VCaP (cell line): ENCODE measurements around the gene VNN1.
A peak's percentile ranks its signal among the peaks of the same experiment; 100 is the strongest.

Source experiments
- H3K27ac ChIP-seq: fragments of 450-650 bp; 2 replicates; pipeline ENCODE4 v1.5.1; 2017
- CTCF ChIP-seq: fragments of 450-650 bp; conservative IDR thresholded peaks from 2 replicates; pipeline ENCODE4 v1.5.1; 2017; ENCODE audit warnings: mild to moderate bottlenecking, moderate library complexity

The VNN1 gene

GRCh38 chr6:132673376-132674094 is 40.3 kb downstream of the VNN1 start:
- no peak for TF ChIP-seq CTCF
- H3K27ac ChIP-seq = no peak overlapping the region

GRCh38 chr6:132671295-132671694 is 42.6 kb downstream of the VNN1 start:
- H3K27ac ChIP-seq = no peak overlapping the region
- TF ChIP-seq CTCF = no peak

GRCh38 chr6:132669690-132670291 is 44.1 kb downstream of the VNN1 start:
- peak; percentile 69 for TF ChIP-seq CTCF
- H3K27ac ChIP-seq = no peak overlapping the region

- no peak overlapping the region for H3K27ac ChIP-seq
- no peak for TF ChIP-seq CTCF
Measured at GRCh38 chr6:132666118-132666517, 47.7 kb downstream of the VNN1 start.

- H3K27ac ChIP-seq = no peak overlapping the region
- no peak for TF ChIP-seq CTCF
Measured at GRCh38 chr6:132664309-132665034, 49.4 kb downstream of the VNN1 start.

GRCh38 chr6:132663661-132664060 is 50.2 kb downstream of the VNN1 start:
- TF ChIP-seq CTCF = no peak
- no peak overlapping the region for H3K27ac ChIP-seq

- TF ChIP-seq CTCF = no peak
- no peak overlapping the region for H3K27ac ChIP-seq
Measured at GRCh38 chr6:132661906-132662305, 51.9 kb downstream of the VNN1 start.
